D721Med (cell line): ENCODE measurements around the gene DECR2.

Experiments
- DNase-seq: peaks from one replicate; pipeline ENCODE4 v3.0.0; 2011; ENCODE audit warnings: low spot score; ENCODE audit not compliant: insufficient read length
- FAIRE-seq: peaks from 2 replicates; lab custom pipeline; 2011; peaks lifted over from hg19 to GRCh38; lab: Jason Lieb, UNC
- TF ChIP-seq, protein P1 (sequence below): IDR thresholded peaks from 2 replicates; pipeline ENCODE4 v1.5.1; 2012; ENCODE audit warnings: mild to moderate bottlenecking, control low read depth; ENCODE audit not compliant: insufficient read depth; ENCODE audit errors: missing control alignments

Gene DECR2

DNA sequence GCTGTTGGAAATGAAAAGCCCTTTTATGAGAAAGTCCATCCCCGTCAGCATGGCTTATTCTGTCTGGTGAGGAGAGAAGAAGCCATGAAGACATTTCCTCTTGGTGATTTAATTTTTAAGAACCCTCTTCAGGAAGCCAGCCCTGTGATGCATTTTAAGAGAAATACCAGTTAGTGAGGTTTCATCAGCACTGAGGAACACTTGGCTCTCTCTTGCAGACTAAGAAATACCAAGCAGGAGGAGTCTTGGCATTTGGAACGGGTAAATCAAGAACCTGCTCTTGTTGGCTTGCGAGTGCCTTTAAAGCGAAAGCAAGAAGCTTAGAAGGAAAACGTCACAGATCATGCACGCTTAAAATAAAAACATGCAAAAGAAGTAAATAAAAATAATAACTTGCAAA, 41.3 kb downstream of the DECR2 start:
- DNase-seq (no peak), FAIRE-seq (no peak)
- TF ChIP-seq, protein P1, sequence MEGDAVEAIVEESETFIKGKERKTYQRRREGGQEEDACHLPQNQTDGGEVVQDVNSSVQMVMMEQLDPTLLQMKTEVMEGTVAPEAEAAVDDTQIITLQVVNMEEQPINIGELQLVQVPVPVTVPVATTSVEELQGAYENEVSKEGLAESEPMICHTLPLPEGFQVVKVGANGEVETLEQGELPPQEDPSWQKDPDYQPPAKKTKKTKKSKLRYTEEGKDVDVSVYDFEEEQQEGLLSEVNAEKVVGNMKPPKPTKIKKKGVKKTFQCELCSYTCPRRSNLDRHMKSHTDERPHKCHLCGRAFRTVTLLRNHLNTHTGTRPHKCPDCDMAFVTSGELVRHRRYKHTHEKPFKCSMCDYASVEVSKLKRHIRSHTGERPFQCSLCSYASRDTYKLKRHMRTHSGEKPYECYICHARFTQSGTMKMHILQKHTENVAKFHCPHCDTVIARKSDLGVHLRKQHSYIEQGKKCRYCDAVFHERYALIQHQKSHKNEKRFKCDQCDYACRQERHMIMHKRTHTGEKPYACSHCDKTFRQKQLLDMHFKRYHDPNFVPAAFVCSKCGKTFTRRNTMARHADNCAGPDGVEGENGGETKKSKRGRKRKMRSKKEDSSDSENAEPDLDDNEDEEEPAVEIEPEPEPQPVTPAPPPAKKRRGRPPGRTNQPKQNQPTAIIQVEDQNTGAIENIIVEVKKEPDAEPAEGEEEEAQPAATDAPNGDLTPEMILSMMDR: no peak

DNA sequence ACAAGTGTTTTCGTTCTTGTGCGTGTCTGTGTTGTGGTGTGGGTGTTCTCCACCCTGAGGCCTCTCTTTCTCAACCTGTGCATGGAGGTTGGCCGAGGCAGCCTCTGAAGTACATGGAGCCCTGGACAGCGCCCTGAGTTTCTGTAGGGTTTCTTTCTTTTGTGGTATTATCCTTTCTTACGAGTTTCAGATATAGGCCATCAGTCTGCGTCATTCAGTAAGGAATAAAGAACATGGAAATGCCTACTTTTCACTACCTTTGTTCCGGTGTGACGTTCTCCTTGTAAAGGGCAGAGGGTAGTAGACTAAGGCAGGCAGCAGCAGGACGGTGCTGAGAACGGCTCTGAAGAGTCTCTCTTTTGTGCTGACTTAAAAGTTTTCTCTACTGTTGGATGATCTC, 42.3 kb downstream of the DECR2 start:
- TF ChIP-seq, protein P1: no peak
- DNase-seq (no peak), FAIRE-seq (no peak)

DNA sequence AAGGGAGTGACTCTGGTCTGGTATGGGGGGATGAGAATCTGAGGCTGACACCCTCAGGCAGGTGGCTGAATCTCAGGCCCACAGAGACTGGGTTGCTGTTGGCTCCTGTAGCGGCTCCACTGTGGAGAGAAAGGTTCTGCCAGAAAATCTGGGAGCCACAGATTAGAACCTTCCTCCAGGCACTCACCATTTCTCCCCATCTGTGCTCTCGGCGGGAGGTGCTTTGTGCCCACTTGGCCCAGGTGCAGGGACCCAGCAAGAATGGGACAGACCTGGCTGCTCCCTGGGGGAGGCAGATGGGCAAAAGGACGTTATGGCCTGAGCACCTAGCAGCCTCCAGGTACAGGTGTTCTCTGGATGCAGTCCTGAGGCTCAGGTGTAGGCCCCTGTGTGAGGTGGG, 43.9 kb downstream of the DECR2 start:
- FAIRE-seq (no peak), DNase-seq (no peak)
- TF ChIP-seq, protein P1: no peak

DNA sequence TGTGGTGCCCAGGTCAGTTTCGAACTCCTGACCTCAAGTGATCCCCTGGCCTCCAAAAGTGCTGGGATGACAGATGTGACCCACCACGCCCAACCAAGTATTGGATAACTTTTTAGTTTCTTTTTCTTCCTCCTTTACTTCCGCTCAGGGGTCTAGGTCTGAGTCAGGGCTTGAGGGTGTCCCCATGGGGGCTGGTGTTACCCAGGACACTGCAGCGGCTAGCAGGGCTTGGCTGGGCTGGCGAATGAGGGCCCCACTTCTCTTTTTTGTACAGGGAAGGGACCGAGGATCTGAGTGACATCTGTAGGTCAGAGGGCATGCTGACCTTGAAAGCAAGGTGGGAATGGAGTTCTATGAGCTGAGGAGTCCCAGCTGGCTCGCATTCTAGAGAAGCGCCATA, 48.7 kb downstream of the DECR2 start:
- FAIRE-seq: no peak

DNA sequence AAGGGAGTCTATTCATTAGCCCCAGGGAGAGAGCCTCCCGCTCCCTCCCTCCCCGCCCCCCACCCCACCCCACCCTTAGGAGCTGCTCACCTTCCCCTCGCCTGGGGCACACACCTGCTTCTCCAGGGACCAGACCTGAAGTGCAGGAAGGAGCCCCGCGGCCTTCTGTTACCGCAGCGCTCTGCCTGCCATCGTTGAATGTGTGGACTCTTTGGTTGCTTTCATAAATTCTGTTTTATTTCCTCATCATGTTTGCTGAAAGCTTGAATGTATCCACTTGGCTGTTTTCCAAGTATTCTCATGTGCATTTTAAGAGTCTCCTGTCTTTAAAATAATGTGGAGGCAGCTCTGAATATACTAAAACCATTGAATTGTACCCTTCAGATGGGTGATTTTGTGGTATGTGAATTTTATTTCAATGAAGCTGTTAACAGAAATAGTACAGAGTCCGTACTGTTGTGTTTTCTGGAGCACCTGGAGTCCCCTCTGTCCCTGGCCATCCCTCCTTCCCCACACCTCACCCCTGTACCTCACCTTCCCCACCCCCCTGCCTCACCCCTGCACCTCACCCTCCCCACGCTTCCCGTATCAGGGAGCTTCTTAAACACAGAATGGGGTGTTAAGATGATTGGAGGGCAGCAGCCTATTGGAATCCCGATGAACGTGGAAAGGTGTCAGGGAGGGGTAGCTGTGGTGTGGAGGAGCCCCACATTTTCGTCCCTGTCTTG, 49.3 kb downstream of the DECR2 start:
- FAIRE-seq: no peak
- TF ChIP-seq, protein P1: no peak
- no peak for DNase-seq

More for the DNA sequence above, 48.7 kb downstream of the DECR2 start:
- DNase-seq: no peak
- TF ChIP-seq, protein P1: no peak

DNA sequence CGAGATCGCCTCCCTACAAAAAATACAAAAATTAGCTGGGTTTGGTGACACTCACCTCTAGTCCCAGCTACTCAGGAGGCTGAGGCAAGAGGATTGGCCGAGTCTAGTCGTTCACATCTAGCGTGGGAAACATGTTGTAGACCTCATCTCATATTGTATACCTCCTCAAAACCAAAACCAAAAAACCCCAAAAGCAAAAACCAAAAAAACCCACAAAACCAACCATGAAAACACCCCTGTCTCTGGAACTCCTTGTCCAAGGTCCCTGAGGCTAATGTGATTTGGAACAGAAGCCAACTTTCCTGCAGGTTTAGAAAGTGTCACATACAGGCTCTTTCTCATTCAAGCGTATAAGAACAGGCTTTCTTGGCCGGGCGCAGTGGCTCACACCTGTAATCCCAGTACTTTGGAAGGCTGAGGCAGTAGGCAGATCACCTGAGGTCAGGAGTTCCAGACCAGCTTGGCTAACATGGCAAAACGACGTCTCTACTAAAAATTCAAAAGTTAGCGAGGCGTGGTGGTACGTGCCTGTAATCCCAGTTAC, 52.8 kb downstream of the DECR2 start:
- no peak for FAIRE-seq
- DNase-seq: no peak
- TF ChIP-seq, protein P1: no peak

DNA sequence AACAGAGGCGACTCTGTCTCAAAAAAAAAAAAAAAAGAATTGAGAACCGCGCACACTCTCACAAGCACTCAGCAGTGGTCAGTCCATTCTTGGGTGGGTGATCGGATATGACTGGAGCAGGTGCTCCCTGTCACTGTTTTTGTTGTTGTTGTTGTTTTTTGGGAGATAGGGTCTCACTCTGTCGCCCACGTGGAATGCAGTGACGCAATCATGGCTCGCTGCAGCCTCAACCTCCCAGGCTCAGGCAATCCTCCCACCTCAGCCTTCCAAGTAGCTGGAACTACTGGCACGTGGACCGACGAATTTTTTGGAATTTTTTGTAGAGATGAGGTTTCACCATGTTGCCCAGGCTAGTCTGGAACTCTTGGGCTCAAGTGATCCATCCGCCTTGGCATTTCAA, 53.8 kb downstream of the DECR2 start:
- TF ChIP-seq, protein P1: no peak

More for the DNA sequence above, 53.8 kb downstream of the DECR2 start:
- no peak for FAIRE-seq
- no peak for DNase-seq
